ENCODE results near the gene KLRG1. TPM values are rescaled to one million over a fixed set of nuclear protein-coding genes. Genes with fewer than 3 reads are reported as not detected.
A peak's percentile ranks its signal among the peaks of the same experiment; 100 is the strongest.

Gene KLRG1
- total and polyA plus RNA-seq, 9 of the 15 experiments (the other 6 are each of a cell fraction or from before 2014, with no cell fraction given): 1.4 to 7.2 (median 2.1) TPM

- TF ChIP-seq NR0B1 (IDR thresholded peaks at IDR 0.05; ENCODE audit: partially characterized antibody) (no peak), DPF2 (IDR thresholded peaks at IDR 0.05) (peak; percentile 70), SMARCC2 (IDR thresholded peaks at IDR 0.05; ENCODE audit: low read depth) (0 out of 2 replicates have a peak, but pooled peaks have one; percentile 24), ZHX1 (conservative IDR thresholded peaks at IDR 0.05; ENCODE audit: low read length) (no peak)
- TF ChIP-seq, protein P1, sequence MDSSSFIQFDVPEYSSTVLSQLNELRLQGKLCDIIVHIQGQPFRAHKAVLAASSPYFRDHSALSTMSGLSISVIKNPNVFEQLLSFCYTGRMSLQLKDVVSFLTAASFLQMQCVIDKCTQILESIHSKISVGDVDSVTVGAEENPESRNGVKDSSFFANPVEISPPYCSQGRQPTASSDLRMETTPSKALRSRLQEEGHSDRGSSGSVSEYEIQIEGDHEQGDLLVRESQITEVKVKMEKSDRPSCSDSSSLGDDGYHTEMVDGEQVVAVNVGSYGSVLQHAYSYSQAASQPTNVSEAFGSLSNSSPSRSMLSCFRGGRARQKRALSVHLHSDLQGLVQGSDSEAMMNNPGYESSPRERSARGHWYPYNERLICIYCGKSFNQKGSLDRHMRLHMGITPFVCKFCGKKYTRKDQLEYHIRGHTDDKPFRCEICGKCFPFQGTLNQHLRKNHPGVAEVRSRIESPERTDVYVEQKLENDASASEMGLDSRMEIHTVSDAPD (CRISPR knock-in tag; IDR thresholded peaks at IDR 0.05): no peak
Measured at GRCh38 chr12:8996682-8997405, 7.5 kb downstream of the KLRG1 start (continued).

All from K562 (cell line).